Measurements from ENCODE around the gene FBXO47.

DNA sequence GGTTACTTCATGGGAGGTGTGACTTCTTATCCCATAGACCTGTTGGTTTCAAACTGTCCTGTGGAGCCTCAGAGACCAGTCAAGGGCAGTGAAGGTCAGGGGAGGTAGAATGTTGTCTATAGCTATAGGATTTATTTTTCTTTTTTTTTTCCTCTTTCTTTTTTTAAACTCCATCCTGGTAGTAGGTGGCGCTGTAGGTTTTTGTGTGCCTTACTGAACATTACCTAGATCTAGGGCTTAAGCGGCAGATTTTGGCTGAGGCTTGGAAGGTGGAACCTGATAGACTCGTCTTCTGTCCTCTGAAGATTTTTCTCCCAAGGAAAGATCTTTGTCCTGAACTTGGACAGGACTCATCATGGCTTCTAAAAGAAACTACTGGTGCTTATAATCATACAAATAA is 49.9 kb downstream of the FBXO47 start:
- TF ChIP-seq CTCF (conservative IDR thresholded peaks at IDR 0.05) (peak; percentile 53), ZFX (IDR thresholded peaks at IDR 0.05) (no peak)
